ENCODE data around the gene GUCA1A.
"Not testable (repeated sequence)": the region's sequence is repeated elsewhere in the genome, so short reads cannot be mapped to it uniquely, and the experiment has no call there.

GUCA1A gene

DNA sequence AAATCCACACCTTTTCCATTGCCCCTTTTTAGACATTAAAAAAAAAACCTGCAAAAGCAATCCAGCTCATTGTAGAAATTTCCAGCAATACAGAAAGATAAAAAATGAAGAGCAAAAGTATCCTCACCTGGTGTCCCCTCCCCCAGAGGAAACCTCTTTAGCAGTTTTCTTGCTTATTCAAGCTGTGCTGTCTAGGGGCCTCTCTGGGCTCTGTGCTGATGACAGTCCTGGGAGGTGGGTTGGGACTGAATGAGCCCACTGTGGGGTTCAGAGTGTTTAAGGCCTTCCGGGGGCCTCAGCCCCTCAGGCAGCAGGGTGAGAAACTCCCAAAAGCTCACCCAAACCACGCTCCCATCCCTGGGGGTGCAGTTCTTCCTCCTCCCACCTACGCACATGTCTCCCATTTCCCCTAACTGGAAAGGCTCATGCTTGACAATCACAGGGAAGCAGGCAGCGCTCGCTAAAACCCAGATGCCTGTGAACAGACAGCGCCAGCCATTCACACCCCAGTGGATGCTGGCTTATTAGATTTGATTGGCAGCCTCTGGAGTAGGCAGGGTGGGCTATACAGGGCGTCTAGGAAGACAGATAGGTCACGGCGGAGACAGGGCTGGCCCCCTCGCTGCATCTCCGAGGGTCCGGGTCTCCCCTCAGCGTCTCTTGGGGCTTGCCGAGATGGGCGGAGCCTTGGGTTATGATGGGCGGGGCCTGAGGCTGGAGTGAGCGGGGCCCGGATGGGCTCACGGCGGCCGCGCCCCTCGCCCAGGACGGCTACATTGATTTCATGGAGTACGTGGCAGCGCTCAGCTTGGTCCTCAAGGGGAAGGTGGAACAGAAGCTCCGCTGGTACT lies 4.6 kb downstream of the GUCA1A start:
- peak; percentile 86 for DNase-seq (ENCODE audit: low spot score)

GRCh38 chr6:42179261-42179944 lies 6.2 kb downstream of the GUCA1A start:
- no peak for DNase-seq (ENCODE audit: low spot score)

- no peak for DNase-seq (ENCODE audit: low spot score)
Measured at GRCh38 chr6:42179945-42180313, 6.8 kb downstream of the GUCA1A start.

DNA sequence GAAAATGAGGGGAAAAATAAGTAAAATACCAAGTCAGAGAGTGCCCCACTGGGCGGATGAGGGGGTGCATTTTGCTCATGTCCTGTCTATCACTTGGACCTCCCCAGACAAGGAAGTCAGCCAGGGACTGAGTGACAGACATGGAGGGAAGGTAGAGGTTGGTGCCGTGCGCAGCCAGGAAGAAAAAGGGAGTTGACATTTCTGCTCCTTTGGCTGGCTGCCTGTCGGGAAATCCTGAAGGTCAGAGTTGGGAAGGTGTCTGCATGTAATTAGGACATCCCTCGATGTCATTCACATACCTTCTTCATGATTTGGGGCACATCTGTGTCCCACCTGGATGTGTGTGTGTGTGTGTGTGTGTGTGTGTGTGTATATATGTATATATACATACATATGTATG lies 8.9 kb downstream of the GUCA1A start:
- no peak for DNase-seq (ENCODE audit: low spot score)

- DNase-seq (ENCODE audit: low spot score): no peak
Measured at GRCh38 chr6:42184475-42184874, 11.3 kb downstream of the GUCA1A start.

- no peak for DNase-seq (ENCODE audit: low spot score)
Measured at GRCh38 chr6:42185597-42185996, 12.4 kb downstream of the GUCA1A start.

DNA sequence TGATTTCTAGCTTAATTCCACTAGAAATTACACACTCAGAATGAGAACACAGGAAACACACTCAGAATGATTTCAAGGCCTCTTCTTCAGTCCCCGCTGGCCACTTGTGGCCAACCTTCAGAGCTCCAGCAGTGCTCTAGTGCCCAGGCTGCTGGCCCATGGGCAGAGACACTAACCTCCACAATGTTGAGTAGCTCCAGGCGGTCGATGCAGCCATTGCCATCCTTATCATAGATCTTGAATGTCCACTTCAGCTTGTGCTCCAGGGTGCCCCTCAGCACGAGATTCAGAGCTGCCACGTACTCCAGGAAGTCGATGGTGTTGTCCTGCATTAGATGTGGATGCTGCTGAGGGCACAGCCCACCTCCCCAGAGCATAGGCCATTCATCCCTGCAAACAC lies 15.2 kb downstream of the GUCA1A start:
- DNase-seq (ENCODE audit: low spot score): no peak

DNA sequence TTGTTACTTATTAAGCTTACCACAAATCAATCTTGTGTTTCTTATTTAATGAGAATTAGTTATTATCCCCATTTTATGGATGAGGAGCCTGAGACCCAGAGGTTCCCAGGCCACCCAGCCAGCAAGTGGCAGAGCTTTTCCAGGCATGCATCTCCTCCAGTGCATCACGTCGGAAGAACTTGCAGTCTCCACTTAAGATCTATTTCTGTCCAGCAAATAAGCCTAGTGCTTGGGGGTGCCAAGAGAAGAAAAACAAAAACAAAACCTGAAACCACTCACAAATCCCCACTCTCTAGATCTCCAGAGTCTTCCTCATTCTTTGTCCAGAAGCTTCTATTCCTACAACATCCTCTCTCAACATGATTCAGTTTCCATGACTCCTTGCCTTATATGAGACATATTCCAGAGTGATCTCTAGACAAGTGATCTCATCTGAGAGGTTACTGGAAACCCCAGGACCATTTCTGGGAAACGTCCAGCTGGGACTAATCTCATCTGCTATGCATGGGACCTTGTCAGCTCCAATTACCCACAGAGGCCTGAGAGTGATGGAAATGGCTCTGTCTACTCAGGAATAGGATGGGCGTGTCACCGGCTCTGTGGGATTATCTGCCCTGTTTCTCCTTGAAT lies 17.5 kb downstream of the GUCA1A start:
- DNase-seq (ENCODE audit: low spot score): no peak

- not testable (repeated sequence) for DNase-seq (ENCODE audit: low spot score)
Measured at GRCh38 chr6:42192385-42192784, 19.2 kb downstream of the GUCA1A start.

DNA sequence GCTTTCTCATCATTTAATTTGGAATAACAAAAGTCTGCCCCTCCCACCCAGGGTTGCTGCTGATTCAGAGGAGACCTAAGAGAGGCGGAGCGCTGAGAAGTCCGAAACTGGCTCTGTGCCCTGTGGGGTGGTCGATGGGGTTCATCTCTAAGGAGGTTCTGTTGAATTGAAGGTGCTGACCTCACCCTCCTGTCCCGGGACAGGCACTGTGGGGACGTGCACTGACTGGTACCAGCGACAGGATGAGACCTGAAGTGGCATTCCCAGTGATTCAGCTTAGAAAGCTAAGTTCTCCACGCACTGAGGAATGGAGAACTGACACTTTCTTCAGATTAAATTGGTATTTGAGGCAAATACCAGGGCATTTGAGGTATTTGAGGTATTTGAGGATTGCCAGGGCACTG lies 20.3 kb downstream of the GUCA1A start:
- no peak for DNase-seq (ENCODE audit: low spot score)

- DNase-seq (ENCODE audit: low spot score): no peak
Measured at GRCh38 chr6:42194056-42194455, 20.9 kb downstream of the GUCA1A start.

DNA sequence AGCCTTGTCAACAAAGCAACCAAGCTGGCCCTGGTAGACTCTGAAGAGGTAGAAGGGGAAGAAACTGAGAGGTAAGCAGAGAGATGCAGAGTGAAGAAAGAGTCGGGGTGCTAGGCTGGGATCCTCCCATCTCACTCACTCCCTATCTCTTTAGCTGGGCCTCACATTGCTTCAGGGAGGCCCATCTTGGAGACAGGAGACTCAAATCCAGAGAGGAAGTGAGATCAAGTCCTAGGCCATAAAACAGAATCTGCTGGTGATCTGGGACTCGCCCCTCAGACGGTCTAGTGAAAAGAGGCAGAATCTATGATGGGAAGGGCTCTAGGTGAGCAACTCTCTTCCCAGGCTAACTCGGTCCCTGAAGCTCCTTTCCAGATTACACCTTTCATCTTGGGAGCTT lies 22.3 kb downstream of the GUCA1A start:
- DNase-seq (ENCODE audit: low spot score): no peak

GRCh38 chr6:42197555-42198362 lies 24.6 kb downstream of the GUCA1A start:
- DNase-seq (ENCODE audit: low spot score): no peak

DNA sequence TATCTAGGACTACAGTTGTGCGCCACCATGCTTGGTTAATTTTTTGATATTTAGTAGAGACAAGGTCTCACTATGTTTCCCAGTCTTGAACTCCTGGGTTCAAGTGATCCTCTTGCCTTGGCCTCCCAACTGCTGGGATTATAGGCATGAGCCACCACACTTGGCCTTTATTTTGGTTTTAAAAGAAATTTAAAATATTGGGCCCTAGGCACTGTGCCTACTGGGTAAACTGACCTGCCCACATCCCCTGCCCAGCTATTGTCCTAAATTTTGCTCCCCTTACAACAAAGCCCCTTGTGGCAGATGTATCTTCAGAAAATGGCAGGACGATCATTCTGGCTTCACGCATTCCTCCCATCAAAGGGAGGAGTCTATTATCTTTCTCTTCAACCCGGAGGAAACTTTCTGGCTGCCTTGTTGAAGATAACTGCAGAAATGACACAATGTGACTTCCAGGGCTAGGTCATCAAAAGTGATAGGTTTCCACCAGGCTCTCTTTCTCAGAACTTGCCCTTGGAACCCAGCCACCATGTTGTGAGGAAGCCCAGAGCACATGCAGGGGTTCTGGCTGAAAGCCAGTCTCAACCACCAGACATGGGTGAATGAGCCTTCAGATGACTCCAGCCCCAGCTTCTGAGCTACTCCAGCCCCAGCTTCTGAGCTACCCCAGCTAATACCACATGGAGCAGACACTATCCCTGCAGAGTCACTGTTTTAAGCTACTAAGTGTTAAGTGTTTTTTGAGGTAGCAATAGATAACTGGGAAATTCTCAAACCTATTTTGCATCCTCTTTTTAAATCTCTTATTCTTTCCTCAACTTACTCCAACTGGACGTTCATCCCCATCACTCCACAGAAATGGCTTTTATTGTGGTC lies 26.2 kb downstream of the GUCA1A start:
- no peak for DNase-seq (ENCODE audit: low spot score)

GRCh38 chr6:42200035-42200434 lies 26.9 kb downstream of the GUCA1A start:
- no peak for DNase-seq (ENCODE audit: low spot score)

GRCh38 chr6:42201382-42201781 lies 28.2 kb downstream of the GUCA1A start:
- DNase-seq (ENCODE audit: low spot score): no peak

GRCh38 chr6:42202131-42202915 lies 29.2 kb downstream of the GUCA1A start:
- not testable (repeated sequence) for DNase-seq (ENCODE audit: low spot score)

DNA sequence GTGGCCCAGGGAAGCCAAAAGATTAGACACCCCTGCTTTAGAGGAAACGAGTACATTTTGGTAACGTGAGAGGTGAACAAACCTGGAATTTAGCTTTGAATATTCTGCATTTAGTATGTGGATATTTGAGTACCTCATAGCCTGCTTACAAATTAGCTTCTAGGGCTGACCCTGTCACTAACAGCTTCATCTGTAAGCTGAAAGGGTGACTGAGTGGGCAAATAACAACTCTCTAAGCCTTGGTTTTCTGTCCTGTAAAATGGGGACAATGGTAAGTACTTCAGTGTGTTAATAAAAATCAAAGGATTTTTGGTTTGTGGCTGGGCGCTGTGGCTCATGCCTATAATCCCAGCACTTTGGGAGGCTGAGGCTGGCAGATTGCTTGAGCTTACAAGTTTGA lies 30.0 kb downstream of the GUCA1A start:
- no peak for DNase-seq (ENCODE audit: low spot score)

DNA sequence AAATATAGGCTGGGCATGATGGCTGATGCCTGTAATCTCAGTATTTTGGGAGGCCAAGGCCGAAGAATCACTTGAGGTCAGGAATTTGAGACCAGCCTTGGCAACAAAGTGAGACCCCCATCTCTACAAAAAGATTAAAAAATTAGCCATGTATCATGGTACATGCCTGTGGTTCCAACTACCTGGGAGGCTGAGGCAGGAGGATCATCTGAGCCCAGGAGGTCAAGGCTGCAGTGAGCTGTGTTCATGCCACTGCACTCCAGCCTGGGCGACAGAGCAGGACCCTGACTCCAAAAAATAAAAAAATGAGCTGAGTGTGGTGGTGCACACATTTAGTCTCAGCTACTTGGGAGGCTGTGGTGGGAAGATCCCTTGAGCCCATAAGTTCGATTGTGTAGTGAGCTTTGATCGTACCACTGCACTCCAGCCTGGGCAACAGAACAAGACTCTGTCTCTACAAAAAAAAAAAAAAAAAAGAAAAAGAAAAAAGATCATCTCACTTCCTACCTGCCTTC lies 31.7 kb downstream of the GUCA1A start:
- no peak for DNase-seq (ENCODE audit: low spot score)

- not testable (repeated sequence) for DNase-seq (ENCODE audit: low spot score)
Measured at GRCh38 chr6:42207559-42207958, 34.4 kb downstream of the GUCA1A start.
